ENCODE measurements around the gene KIF5A. TPM values are rescaled to one million over a fixed set of nuclear protein-coding genes. Genes with fewer than 3 reads are reported as not detected.

Gene KIF5A
- total RNA-seq, 2 donors from 2014 or later: 0.81 to 2.7 TPM

GRCh38 chr12:57618966-57619433 is 69.2 kb downstream of the KIF5A start:
- H3K27me3 ChIP-seq (replicated peaks; ENCODE audit: insufficient read depth): no peaks in the 10 kb centered on the region
- H3K27ac ChIP-seq: no peak overlapping the region
- no peak overlapping the region for H3K4me3 ChIP-seq
- TF ChIP-seq, protein P1, sequence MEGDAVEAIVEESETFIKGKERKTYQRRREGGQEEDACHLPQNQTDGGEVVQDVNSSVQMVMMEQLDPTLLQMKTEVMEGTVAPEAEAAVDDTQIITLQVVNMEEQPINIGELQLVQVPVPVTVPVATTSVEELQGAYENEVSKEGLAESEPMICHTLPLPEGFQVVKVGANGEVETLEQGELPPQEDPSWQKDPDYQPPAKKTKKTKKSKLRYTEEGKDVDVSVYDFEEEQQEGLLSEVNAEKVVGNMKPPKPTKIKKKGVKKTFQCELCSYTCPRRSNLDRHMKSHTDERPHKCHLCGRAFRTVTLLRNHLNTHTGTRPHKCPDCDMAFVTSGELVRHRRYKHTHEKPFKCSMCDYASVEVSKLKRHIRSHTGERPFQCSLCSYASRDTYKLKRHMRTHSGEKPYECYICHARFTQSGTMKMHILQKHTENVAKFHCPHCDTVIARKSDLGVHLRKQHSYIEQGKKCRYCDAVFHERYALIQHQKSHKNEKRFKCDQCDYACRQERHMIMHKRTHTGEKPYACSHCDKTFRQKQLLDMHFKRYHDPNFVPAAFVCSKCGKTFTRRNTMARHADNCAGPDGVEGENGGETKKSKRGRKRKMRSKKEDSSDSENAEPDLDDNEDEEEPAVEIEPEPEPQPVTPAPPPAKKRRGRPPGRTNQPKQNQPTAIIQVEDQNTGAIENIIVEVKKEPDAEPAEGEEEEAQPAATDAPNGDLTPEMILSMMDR (IDR thresholded peaks at IDR 0.05): no peak
- H3K9me3 ChIP-seq: no peaks in the 10 kb centered on the region
- H3K36me3 ChIP-seq: peaks cover 19% of the 10 kb centered on the region
- DNase-seq (ENCODE audit: low spot score) (no peak), ATAC-seq (ENCODE audit: insufficient number of reproducible peaks, low FRiP score, low read depth) (no peak)
- peaks cover 7 to 24% of the 10 kb centered on the region in 2 donors for H3K4me1 ChIP-seq (ENCODE audit: control insufficient read depth in 1 of 2, low read depth in 2 of 2)

DNA sequence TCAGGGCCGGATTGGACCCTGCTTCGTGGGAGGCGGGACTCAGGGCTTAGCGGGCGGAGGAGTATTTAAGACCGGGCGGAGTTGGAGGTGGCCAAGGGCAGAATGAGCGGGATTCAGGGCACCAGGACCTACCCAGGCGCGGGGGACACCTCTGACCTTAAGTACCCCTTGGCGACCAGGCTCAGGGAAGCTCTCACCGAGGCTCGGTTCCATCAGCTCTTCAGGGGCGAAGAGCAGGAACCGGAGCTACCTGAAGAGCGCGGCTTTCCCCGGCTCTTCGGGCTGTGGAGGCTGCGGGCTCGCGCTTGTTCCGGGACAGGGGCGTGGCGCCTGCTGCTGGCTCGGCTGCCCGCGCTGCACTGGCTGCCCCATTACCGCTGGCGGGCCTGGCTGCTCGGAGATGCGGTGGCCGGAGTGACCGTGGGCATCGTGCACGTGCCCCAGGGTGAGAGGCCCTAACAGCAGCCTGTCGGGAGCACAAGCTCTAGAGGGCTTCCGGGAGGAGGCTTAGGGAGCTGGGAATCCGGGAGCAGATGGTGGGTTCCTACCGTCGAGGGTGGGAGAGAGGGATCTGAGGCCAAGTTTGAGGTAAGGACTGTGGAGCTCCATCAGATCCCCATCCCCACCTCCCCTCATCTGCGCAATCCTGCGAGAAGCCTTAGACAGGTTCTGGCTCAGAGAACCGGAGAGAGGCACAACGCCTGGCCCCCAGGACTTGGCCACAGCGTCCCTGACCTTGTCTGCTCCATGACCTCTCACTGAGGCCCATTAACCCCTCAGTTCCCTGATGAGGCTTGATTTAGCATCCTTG is 69.8 kb downstream of the KIF5A start:
- Histone ChIP-seq H3K9me3 (no peaks in the 10 kb centered on the region), H3K36me3 (peaks cover 18% of the 10 kb centered on the region), H3K4me3 (no peak overlapping the region), H3K27ac (no peak overlapping the region), H3K27me3 (replicated peaks; ENCODE audit: insufficient read depth) (no peaks in the 10 kb centered on the region), H3K4me1 (ENCODE audit: control insufficient read depth in 1 of 2, low read depth in 2 of 2) (peaks cover 7 to 18% of the 10 kb centered on the region in 2 donors)
- DNase-seq (ENCODE audit: low spot score) (no peak), ATAC-seq (ENCODE audit: insufficient number of reproducible peaks, low FRiP score, low read depth) (no peak)
- TF ChIP-seq, protein P1 (IDR thresholded peaks at IDR 0.05): no peak

GRCh38 chr12:57620245-57620935 is 70.5 kb downstream of the KIF5A start:
- TF ChIP-seq, protein P1 (IDR thresholded peaks at IDR 0.05): no peak
- DNase-seq (ENCODE audit: low spot score) (no peak), ATAC-seq (ENCODE audit: insufficient number of reproducible peaks, low FRiP score, low read depth) (no peak)

GRCh38 chr12:57620936-57621496 is 71.2 kb downstream of the KIF5A start:
- H3K27me3 ChIP-seq (replicated peaks; ENCODE audit: insufficient read depth): no peaks in the 10 kb centered on the region

More at GRCh38 chr12:57620245-57620935, 70.5 kb downstream of the KIF5A start:
- Histone ChIP-seq H3K27ac (no peak overlapping the region), H3K27me3 (replicated peaks; ENCODE audit: insufficient read depth) (no peaks in the 10 kb centered on the region), H3K36me3 (peaks cover 13% of the 10 kb centered on the region), H3K4me1 (ENCODE audit: control insufficient read depth in 1 of 2, low read depth in 2 of 2) (peaks cover 7 to 17% of the 10 kb centered on the region in 2 donors), H3K9me3 (no peaks in the 10 kb centered on the region), H3K4me3 (no peak overlapping the region)

More at GRCh38 chr12:57620936-57621496, 71.2 kb downstream of the KIF5A start:
- no peaks in the 10 kb centered on the region for H3K9me3 ChIP-seq
- TF ChIP-seq, protein P1 (IDR thresholded peaks at IDR 0.05): no peak
- peak overlapping the region; percentile 66 for H3K4me3 ChIP-seq
- no peak for ATAC-seq (ENCODE audit: insufficient number of reproducible peaks, low FRiP score, low read depth)
- DNase-seq (ENCODE audit: low spot score): no peak
- peaks cover 7 to 15% of the 10 kb centered on the region in 2 donors for H3K4me1 ChIP-seq (ENCODE audit: control insufficient read depth in 1 of 2, low read depth in 2 of 2)
- peaks cover 13% of the 10 kb centered on the region for H3K36me3 ChIP-seq
- H3K27ac ChIP-seq: no peak overlapping the region

Data from thoracic aorta (tissue), 2 donors.